Tibial artery (tissue), 4 donors: ENCODE data around the gene ZNF175.

Experiments used
- DNase-seq, 2 donors: peaks; one replicate each; pipeline ENCODE4 v3.0.0-alpha.2; 2019
- H3K27ac ChIP-seq, 2 donors: fragments of 200-600 bp; sonication (generic) in 1 of 2; 1 replicate in 1 of 2; 2 replicates in 1 of 2; pipeline ENCODE4 v1.5.1; 2018 to 2019; ENCODE audit warnings: mild to moderate bottlenecking in 1 of 2
- H3K27me3 ChIP-seq, 2 donors: fragments of 200-600 bp; sonication (generic) in 1 of 2; one replicate each; pipeline versions ENCODE4 v1.5.1 to v1.6.0; 2016 to 2019
- H3K36me3 ChIP-seq, 3 donors: fragments of 200-600 bp; sonication (generic) in 2 of 3; one replicate each; pipeline ENCODE4 v1.5.1; 2016 to 2019; ENCODE audit warnings: mild to moderate bottlenecking in 2 of 3
- H3K4me1 ChIP-seq, 4 donors: fragments of 200-600 bp; sonication (generic) in 2 of 4; 1 replicate in 3 of 4; 2 replicates in 1 of 4; pipeline ENCODE4 v1.5.1; 2016 to 2019
- H3K4me3 ChIP-seq, 2 donors: fragments of 200-600 bp; sonication (generic) in 1 of 2; 1 replicate in 1 of 2; 2 replicates in 1 of 2; pipeline ENCODE4 v1.5.1; 2018 to 2019; ENCODE audit warnings: mild to moderate bottlenecking in 2 of 2
- H3K9me3 ChIP-seq, 3 donors: fragments of 200-600 bp; sonication (generic) in 1 of 3; one replicate each; pipeline ENCODE4 v1.5.1; 2016 to 2019
- CTCF ChIP-seq, 2 experiments: fragments of 200-600 bp in 1 of 2; fragments of 450-650 bp in 1 of 2; IDR thresholded peaks; one replicate each; pipeline ENCODE4 v1.5.1; 2017 to 2019; ENCODE audit warnings: antibody characterized with exemption in 2 of 2, mild to moderate bottlenecking in 1 of 2, moderate library complexity in 1 of 2
- intact Hi-C: fragments of 100-400 bp; cut with DNase I; formaldehyde crosslinking; loops from one replicate; pipeline ENCODE4 v1.15.0; 2023; ENCODE audit warnings: low total_unique reads

The ZNF175 gene

GRCh38 chr19:51571599-51571998 lies 516 bp downstream of the ZNF175 start:
- Histone ChIP-seq H3K36me3 (peaks cover 0 to 26% (median 25%) of the 10 kb centered on the region in 3 donors), H3K9me3 (no peaks in the 10 kb centered on the region), H3K27me3 (no peaks in the 10 kb centered on the region), H3K27ac (peak overlapping the region; percentile 77 to 83), H3K4me1 (peaks cover 0 to 20% (median 13%) of the 10 kb centered on the region in 4 donors), H3K4me3 (peak overlapping the region; percentile 66 to 86)
- intact Hi-C loops = no loop called here
- TF ChIP-seq CTCF (IDR thresholded peaks at IDR 0.05) = no peak
- no peak for DNase-seq

DNA sequence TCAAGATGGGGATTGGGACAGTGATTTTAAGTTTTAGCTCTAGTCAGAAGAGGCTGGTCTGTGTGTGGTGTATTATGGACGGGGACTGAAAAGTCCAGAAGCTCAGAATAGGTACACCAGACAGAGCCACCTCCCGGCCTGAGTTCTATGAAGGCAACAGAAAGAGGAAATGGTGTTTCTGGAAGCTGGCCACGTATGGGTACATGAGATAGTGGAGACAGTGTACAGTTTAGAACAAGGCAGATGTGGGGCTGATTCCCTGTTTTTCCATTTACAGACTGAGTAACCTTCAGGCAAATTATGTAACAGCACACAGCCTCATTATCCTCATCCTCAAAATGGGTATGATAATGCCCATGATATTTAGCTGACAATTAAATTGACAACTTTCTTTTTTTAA lies 1.3 kb downstream of the ZNF175 start:
- intact Hi-C loops = no loop called here

DNA sequence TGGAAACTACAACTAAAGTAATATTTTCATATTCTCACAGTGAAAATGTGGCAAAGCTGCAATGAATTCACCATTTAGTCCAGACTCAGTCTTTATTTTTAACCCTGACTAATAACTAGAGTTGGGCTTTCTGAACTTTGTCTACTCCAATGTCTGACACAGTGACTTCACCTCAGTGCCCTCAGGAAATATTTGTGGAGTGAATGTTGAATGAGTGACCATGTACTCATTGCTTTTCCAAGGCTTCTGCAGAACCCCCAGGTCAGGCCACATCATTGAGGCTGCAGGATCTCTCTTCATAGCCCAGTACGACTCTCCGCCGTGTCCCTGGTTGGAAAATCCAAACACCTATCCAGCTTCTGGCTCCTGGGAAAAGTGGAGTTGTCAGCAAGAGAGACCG lies 1.8 kb downstream of the ZNF175 start:
- no peak overlapping the region for H3K4me3 ChIP-seq
- H3K9me3 ChIP-seq = no peaks in the 10 kb centered on the region
- TF ChIP-seq CTCF (IDR thresholded peaks at IDR 0.05) = no peak
- intact Hi-C loops = no loop called here
- H3K27ac ChIP-seq = no peak overlapping the region
- peaks cover 0 to 20% (median 13%) of the 10 kb centered on the region in 4 donors for H3K4me1 ChIP-seq
- H3K36me3 ChIP-seq = peaks cover 0 to 36% (median 25%) of the 10 kb centered on the region in 3 donors
- no peaks in the 10 kb centered on the region for H3K27me3 ChIP-seq
- no peak for DNase-seq

More for the DNA sequence above, 1.3 kb downstream of the ZNF175 start:
- no peak for TF ChIP-seq CTCF (IDR thresholded peaks at IDR 0.05)
- no peak for DNase-seq
- H3K9me3 ChIP-seq = no peaks in the 10 kb centered on the region
- H3K36me3 ChIP-seq = peaks cover 0 to 34% (median 25%) of the 10 kb centered on the region in 3 donors
- H3K27ac ChIP-seq = no peak overlapping the region
- H3K4me3 ChIP-seq = peak overlapping the region; percentile 66 to 86
- H3K27me3 ChIP-seq = no peaks in the 10 kb centered on the region
- H3K4me1 ChIP-seq = peaks cover 0 to 20% (median 13%) of the 10 kb centered on the region in 4 donors

DNA sequence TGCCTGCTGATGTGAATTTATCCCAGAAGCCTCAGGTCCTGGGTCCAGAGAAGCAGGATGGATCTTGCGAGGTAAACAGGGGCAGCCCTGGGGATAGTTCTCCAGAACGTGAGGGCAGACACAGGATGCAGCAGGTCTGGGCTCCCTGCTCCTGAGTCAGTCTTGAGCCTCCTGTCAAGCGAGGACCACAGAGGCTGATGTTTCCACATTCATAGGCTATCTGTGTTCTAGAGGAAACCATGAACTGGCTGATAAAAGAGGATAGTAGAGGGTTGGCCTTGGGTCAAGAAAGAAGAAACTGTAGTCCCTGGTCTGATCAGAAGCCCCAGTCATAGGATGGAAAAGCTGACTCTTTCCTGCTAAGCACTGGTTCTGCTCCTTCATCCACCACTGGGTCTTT lies 2.2 kb downstream of the ZNF175 start:
- Histone ChIP-seq H3K4me1 (peaks cover 0 to 20% (median 13%) of the 10 kb centered on the region in 4 donors), H3K27ac (no peak overlapping the region), H3K27me3 (no peaks in the 10 kb centered on the region), H3K4me3 (no peak overlapping the region), H3K9me3 (no peaks in the 10 kb centered on the region), H3K36me3 (peaks cover 0 to 41% (median 29%) of the 10 kb centered on the region in 3 donors)
- intact Hi-C loops = no loop called here
- DNase-seq = no peak
- TF ChIP-seq CTCF (IDR thresholded peaks at IDR 0.05) = no peak

GRCh38 chr19:51576850-51577249 lies 5.8 kb downstream of the ZNF175 start:
- Histone ChIP-seq H3K27me3 (no peaks in the 10 kb centered on the region), H3K9me3 (no peaks in the 10 kb centered on the region), H3K27ac (no peak overlapping the region), H3K4me3 (no peak overlapping the region), H3K36me3 (peaks cover 14 to 71% (median 51%) of the 10 kb centered on the region in 3 donors), H3K4me1 (peaks cover 0 to 16% (median 10%) of the 10 kb centered on the region in 4 donors)
- TF ChIP-seq CTCF (IDR thresholded peaks at IDR 0.05) = no peak
- no peak for DNase-seq
- intact Hi-C loops = no loop called here
